Skeletal muscle tissue (tissue), 4 donors: Measurements from ENCODE around the gene ZMYND19. TPM values are rescaled to one million over a fixed set of nuclear protein-coding genes. Genes with fewer than 3 reads are reported as not detected.
"Not testable (repeated sequence)": the region's sequence is repeated elsewhere in the genome, so short reads cannot be mapped to it uniquely, and the experiment has no call there.

Source experiments
- H3K27ac ChIP-seq: one replicate; pipeline ENCODE4 v1.7.0; 2013; ENCODE audit warnings: mild to moderate bottlenecking, low read depth, low read length, inconsistent platforms
- H3K27me3 ChIP-seq, 3 donors: one replicate each; pipeline ENCODE4 v1.7.0; 2013; ENCODE audit warnings: low read length in 3 of 3; ENCODE audit not compliant: control insufficient read depth in 3 of 3, insufficient read depth in 3 of 3
- H3K36me3 ChIP-seq, 3 donors: one replicate each; pipeline ENCODE4 v1.7.0; 2013; ENCODE audit warnings: low read length in 3 of 3; ENCODE audit not compliant: control insufficient read depth in 3 of 3, insufficient read depth in 3 of 3
- H3K4me1 ChIP-seq, 3 donors: one replicate each; pipeline ENCODE4 v1.7.0; 2013; ENCODE audit warnings: low read length in 3 of 3, mild to moderate bottlenecking in 3 of 3; ENCODE audit not compliant: control insufficient read depth in 3 of 3, insufficient read depth in 3 of 3
- H3K4me3 ChIP-seq, 3 donors: one replicate each; pipeline ENCODE4 v1.7.0; 2013; ENCODE audit warnings: low read length in 3 of 3
- H3K9ac ChIP-seq, 3 donors: one replicate each; pipeline ENCODE4 v1.7.0; 2013; ENCODE audit warnings: low read length in 3 of 3, mild to moderate bottlenecking in 3 of 3, moderate library complexity in 2 of 3, low read depth in 1 of 3
- H3K9me3 ChIP-seq, 3 donors: one replicate each; pipeline ENCODE4 v1.7.0; 2013; ENCODE audit warnings: low read length in 3 of 3; ENCODE audit not compliant: control insufficient read depth in 3 of 3
- total RNA-seq: library from RNA; depleted of rRNA; stranded (reverse); fragments of >200 nt; gene quantifications from one replicate; pipeline ENCODE4 v1.2.3, GENCODE V29; 2014
- donor health status: Osteomylitis.

ZMYND19 gene
- total RNA-seq, 1 donor from 2014 or later: 13.0 TPM

DNA sequence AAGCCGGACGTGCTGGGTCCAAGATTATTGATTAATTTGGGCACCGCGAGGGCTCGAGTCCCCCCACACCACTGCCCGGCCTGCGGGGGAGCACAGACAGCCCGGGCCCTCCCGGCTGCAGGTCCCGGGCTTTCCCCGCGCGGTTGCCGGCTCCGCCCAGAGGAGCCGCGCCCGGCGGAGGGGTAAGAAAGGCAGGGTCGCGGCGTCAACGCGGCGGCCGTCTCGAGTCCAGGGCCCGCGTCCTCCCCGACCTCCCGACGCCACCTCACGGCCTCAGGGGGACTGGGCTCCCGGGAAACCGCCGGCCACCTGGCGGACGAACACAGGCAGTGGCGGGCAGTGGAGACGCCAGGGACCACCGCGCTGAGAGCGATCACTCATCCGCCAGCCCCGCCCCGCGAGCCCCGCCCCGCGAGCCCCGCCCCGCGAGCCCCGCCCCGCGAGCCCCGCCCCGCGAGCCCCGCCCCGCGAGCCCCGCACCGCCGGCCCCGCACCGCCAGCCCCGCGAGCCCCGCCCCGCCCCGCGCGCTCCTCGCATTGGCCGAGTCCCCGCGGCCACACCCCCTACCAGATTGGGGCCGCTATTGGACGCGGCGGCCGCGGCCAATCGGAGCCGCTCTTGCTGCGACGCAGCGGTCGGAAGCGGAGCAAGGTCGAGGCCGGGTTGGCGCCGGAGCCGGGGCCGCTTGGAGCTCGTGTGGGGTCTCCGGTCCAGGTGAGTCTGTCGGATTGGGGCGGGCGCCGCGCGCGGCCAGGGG, 38.9 kb downstream of the ZMYND19 start, which contains the start of gene MRPL41:
MRPL41 (plus strand) TSS at position 616 of the 758 bp plus-strand sequence. CDS start 203 bp downstream, outside the sequence.
- peak within 1 kb of the TSS; percentile 86 for H3K27ac ChIP-seq
- peak within 1 kb of the TSS; percentile 82 to 94 (median 87) for H3K4me3 ChIP-seq
- no peaks in the 10 kb centered on the region for H3K27me3 ChIP-seq
- H3K9ac ChIP-seq: peak within 1 kb of the TSS; percentile 84 to 93 (median 85)
- no peaks in the 10 kb centered on the region for H3K9me3 ChIP-seq
- peaks cover 20 to 26% (median 21%) of the 10 kb centered on the region in 3 donors for H3K36me3 ChIP-seq
- H3K4me1 ChIP-seq: peaks cover 27 to 38% (median 37%) of the 10 kb centered on the region in 3 donors

DNA sequence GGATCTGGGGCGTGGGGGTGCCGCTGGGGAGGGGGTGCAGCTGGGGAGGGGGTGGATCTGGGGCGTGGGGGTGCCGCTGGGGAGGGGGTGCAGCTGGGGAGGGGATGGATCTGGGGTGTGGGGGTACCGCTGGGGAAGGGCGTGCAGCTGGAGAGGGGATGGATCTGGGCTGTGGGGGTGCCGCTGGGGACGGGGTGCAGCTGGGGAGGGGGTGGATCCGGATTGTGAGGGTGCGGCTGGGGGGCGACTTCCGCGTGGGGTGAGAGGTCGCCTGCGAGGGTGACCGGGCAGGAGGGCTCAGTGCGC, 39.4 kb downstream of the ZMYND19 start:
- peaks cover 15 to 20% (median 16%) of the 10 kb centered on the region in 3 donors for H3K36me3 ChIP-seq
- H3K27ac ChIP-seq: peak overlapping the region; percentile 83
- H3K4me1 ChIP-seq: peaks cover 27 to 41% (median 40%) of the 10 kb centered on the region in 3 donors
- H3K27me3 ChIP-seq, H3K9me3 ChIP-seq: not testable (repeated sequence)
- peak overlapping the region; percentile 68 to 88 (median 72) for H3K9ac ChIP-seq
- peak overlapping the region; percentile 51 to 76 (median 67) for H3K4me3 ChIP-seq

DNA sequence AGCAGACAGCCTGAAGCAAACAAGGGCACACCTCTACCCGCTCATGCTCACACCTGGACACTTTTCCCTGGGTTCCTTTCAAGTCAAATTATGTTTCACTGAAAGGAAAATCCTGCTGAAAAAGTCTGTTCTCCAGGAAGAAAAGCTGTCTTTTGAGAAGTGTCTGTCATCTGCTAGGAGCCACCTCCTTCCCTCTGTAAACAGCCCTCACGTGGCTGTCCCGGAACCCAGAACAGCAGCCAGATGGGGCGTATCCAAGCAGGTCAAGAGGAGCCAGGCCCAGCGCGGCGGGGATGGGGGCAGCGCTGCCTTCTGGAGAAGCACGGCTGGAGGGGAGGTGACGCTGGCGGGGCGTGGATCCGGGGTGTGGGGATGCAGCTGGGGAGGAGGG, 40.1 kb downstream of the ZMYND19 start, which contains the start of gene PNPLA7:
PNPLA7 (minus strand) TSS at position 172 of the 391 bp plus-strand sequence. CDS start 205 bp downstream, outside the sequence.
- H3K27ac ChIP-seq: peak within 1 kb of the TSS; percentile 98
- H3K27me3 ChIP-seq: no peaks in the 10 kb centered on the region
- H3K9ac ChIP-seq: peak within 1 kb of the TSS; percentile 86 to 94 (median 89)
- H3K36me3 ChIP-seq: peaks cover 9 to 14% (median 10%) of the 10 kb centered on the region in 3 donors
- H3K9me3 ChIP-seq: no peaks in the 10 kb centered on the region
- H3K4me1 ChIP-seq: peaks cover 27 to 43% (median 40%) of the 10 kb centered on the region in 3 donors
- peak within 1 kb of the TSS; percentile 80 to 83 (median 83) for H3K4me3 ChIP-seq

DNA sequence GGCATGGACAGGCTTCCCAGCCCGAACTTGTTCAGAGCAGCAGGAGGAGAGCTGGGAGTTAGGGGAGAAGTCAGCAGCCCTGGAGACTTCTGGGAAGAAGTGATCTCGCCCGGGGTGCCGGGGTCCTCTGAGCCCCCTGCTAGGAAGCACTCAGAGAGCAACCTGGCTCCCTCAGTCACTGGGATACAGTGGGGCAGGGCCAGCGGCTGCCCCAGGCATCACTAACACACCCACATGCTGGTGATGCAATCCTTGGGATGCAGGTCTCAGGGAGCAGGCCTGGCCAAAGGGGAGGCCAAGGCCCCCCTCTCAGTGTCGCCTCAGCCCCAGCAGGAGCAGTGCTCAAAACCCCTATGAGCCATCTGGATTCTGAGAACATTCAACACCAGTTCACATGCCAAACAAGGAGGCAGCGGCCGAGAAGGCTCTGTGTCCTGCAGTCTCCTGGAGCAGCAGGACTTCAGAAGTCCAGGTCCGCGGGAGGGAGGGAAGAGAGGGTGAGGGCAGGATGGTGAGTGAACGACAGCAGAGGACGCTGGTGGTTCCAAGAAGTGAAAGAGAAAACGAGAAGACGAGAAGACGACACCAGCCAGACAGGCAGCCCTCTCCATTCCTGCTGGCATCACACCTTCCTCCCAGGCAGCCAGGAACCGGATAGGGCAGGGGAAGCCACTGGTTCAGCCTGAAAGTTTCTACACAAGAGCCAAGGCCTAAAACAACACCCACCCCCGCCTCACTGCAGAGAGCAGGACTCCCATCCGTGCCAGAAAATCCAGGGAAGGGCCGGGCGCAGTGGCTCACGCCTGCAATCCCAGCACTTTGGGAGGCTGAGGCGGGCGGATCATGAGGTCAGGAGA, 42.4 kb downstream of the ZMYND19 start:
- no peaks in the 10 kb centered on the region for H3K9me3 ChIP-seq
- H3K27ac ChIP-seq: no peak overlapping the region
- H3K9ac ChIP-seq: peak overlapping the region in 1 of 3 donors; percentile 57
- peaks cover 8 to 11% (median 9%) of the 10 kb centered on the region in 3 donors for H3K36me3 ChIP-seq
- H3K4me1 ChIP-seq: peaks cover 27 to 45% (median 44%) of the 10 kb centered on the region in 3 donors
- peak overlapping the region in 2 of 3 donors; percentile 39 to 41 for H3K4me3 ChIP-seq
- H3K27me3 ChIP-seq: no peaks in the 10 kb centered on the region

DNA sequence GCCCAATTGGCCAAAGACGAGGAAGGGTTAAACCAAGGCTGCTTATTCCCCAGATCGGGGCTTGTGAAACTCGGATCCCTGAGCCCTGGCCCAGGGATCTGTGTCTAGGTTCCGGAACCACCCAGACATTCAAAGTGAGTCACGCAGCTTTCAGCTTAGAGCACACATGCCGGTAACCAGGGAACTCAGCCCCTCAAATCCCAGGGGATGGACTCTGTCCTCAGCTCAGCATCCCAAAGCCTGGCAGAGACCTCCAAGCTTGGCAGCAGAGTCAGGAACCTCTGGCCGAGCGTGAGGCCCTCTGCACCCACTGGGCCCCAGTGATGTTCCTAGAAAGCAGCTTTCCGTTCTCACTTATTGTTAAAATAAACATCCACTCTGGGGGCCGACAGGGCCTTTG, 45.2 kb downstream of the ZMYND19 start:
- H3K27me3 ChIP-seq: no peaks in the 10 kb centered on the region
- H3K4me1 ChIP-seq: peaks cover 19 to 38% (median 37%) of the 10 kb centered on the region in 3 donors
- H3K36me3 ChIP-seq: peaks cover 21 to 25% (median 23%) of the 10 kb centered on the region in 3 donors
- no peaks in the 10 kb centered on the region for H3K9me3 ChIP-seq
- no peak overlapping the region for H3K9ac ChIP-seq
- no peak overlapping the region for H3K4me3 ChIP-seq
- H3K27ac ChIP-seq: peak overlapping the region; percentile 38

DNA sequence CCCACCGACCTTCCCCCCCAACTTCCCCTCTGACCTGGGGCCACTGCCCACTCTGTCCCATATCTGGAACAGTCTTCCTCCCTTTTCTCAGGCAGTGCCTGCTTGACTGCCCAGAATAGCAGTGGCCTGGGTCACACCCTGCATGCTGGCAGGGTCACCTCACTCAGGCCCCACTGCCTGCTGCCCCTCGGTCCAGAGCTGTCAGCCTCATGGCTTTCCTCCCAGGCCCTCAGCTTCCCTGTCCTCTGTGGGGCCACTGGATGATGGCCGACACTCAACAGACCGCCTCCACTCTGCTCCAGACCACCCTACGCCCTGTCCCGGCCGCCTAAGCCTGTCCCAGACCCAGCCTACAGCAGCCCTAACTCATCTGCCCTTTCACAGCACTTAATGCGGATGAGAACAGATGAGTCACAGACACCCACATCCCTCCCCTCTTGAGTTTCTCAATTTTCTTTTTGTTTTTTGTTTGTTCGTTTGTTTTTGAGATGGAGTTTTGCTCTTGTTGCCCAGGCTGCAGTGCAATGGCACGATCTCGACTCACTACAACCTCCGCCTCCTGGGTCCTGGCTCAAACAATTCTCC, 46.0 kb downstream of the ZMYND19 start:
- peaks cover 12 to 33% (median 31%) of the 10 kb centered on the region in 3 donors for H3K4me1 ChIP-seq
- no peaks in the 10 kb centered on the region for H3K27me3 ChIP-seq
- no peak overlapping the region for H3K9ac ChIP-seq
- peak overlapping the region; percentile 51 for H3K27ac ChIP-seq
- no peaks in the 10 kb centered on the region for H3K9me3 ChIP-seq
- peaks cover 23 to 27% (median 24%) of the 10 kb centered on the region in 3 donors for H3K36me3 ChIP-seq
- H3K4me3 ChIP-seq: no peak overlapping the region

DNA sequence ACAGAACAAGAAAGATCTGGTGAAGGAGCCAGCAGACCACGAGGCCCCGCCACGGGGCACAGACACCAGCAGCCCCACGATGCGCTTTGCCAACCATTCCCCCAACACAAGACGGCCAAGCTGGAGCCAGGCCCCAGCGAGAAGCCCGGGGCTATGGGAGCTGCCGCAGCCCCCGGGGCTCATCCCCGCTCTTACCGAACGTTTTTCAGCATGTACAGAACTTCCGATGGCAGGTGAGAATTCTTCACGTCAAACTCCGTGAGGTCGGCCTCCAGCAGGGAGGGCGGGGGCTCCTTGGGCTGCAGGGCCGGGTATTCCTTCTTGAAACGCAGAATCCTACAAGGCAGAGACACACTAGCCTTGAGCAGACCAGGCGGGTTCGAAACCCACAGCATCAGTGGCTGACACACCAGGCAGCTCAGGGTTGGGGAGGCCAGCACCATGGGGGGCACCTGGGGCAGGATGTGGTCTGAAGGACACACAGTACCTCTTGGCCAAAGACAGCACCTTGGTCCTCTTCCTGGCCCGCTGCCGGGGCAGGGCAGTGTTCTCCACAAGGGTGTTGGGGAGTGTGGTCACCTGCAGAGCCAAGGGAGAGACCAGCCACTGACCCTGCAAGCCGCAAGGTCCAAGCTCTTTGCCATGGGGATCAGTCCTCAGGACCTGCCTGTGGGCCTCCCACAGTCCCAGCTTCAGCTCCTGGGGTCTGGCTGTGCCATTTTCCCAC, 46.9 kb downstream of the ZMYND19 start:
- Histone ChIP-seq H3K4me3 (no peak overlapping the region), H3K27ac (no peak overlapping the region), H3K4me1 (peaks cover 8 to 26% (median 25%) of the 10 kb centered on the region in 3 donors), H3K36me3 (peaks cover 24 to 28% (median 24%) of the 10 kb centered on the region in 3 donors), H3K9ac (peak overlapping the region in 1 of 3 donors; percentile 8), H3K9me3 (no peaks in the 10 kb centered on the region), H3K27me3 (no peaks in the 10 kb centered on the region)

DNA sequence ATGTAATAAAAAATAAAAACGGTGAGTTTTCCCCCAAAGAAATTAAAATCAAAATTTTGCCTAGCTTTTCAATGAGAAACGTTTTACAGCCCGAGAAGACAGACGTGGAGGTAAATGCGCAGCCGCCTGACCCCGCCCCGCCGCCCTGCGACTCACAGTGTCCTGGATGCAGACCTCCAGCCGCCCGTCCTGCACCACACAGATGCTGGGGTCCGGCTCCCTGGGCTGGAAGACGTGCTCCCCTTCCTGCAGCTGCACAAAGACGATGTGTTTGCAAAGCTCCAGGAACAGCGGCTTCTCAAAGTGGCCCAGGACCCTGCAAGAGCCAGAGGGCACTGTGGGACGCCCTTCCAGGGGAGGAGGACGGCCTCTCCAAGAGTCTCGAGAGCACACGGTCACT, 47.8 kb downstream of the ZMYND19 start:
- H3K36me3 ChIP-seq: peaks cover 23 to 34% (median 30%) of the 10 kb centered on the region in 3 donors
- H3K9me3 ChIP-seq: no peaks in the 10 kb centered on the region
- no peaks in the 10 kb centered on the region for H3K27me3 ChIP-seq
- H3K4me3 ChIP-seq: no peak overlapping the region
- no peak overlapping the region for H3K9ac ChIP-seq
- H3K27ac ChIP-seq: no peak overlapping the region
- H3K4me1 ChIP-seq: peaks cover 4 to 18% (median 17%) of the 10 kb centered on the region in 3 donors

DNA sequence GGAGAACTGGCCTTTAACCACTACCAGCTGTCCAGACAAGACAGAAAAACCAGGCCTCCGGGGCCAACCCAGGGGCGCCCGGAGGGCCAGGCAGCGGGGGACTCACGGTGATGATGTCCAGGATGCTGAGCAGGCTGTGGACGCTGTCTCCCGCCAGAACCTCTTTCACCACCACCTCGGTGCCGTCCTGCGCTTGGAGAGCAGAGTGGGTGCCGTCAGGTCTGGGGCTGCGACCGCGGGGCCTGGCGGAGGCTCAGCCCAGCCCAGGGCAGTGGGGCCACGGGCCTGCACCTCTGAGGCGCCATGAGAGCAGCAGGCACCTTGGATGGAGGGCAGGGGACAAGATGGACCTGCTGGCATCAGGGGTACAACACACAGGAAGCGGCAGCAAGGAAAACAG, 49.8 kb downstream of the ZMYND19 start:
- peaks cover 21 to 37% (median 34%) of the 10 kb centered on the region in 3 donors for H3K36me3 ChIP-seq
- H3K4me1 ChIP-seq: peaks cover 0 to 5% (median 3%) of the 10 kb centered on the region in 3 donors
- no peaks in the 10 kb centered on the region for H3K9me3 ChIP-seq
- no peak overlapping the region for H3K4me3 ChIP-seq
- H3K27me3 ChIP-seq: no peaks in the 10 kb centered on the region
- H3K9ac ChIP-seq: no peak overlapping the region
- H3K27ac ChIP-seq: no peak overlapping the region
